Measurements from ENCODE around the gene PNMA8C.
"Not testable (repeated sequence)": the region's sequence is repeated elsewhere in the genome, so short reads cannot be mapped to it uniquely, and the experiment has no call there.

Gene PNMA8C

DNA sequence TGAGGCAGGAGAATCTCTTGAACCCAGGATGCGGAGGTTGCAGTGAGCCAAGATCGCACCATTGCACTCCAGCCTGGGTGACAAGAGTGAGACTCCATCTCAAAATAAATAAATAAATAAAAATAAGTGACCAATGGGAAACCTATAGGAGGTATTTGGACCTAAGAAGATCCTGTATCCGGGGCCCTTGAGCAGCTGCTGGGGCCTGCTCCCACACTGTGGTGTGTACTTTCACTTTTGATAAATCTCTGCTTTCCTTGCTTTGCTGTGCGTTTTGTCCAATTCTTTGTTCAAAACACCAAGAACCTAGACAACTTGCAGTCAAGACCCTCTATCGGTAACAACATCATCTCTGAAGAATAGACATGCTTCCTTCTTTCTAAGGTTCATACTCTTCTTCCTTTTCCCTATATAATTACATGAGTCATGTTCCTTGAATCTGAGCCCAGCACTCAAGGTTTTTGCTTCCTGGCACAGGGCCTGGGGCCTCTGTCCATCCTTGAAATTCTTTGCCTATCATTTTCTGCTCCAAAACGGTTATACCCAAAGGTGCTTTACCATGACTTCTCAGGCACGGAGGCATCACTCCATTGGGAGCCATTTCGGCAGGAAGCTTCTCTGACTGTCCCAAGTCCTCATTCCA is 14.2 kb upstream of the PNMA8C start:
- Histone ChIP-seq H3K9me3 (ENCODE audit: insufficient read depth, low read length) (no peaks in the 10 kb centered on the region), H3K79me2 (ENCODE audit: low read length) (no peaks in the 10 kb centered on the region), H3K4me1 (ENCODE audit: low read length) (peaks cover 10% of the 10 kb centered on the region), H2AFZ (ENCODE audit: low read depth, low read length) (no peak overlapping the region), H3K36me3 (replicated peaks; ENCODE audit: low read depth, low read length) (no peaks in the 10 kb centered on the region), H3K27me3 (ENCODE audit: low read depth, low read length) (no peaks in the 10 kb centered on the region), H3K4me2 (ENCODE audit: low read length) (no peak overlapping the region), H4K20me1 (ENCODE audit: insufficient read depth, low read length) (no peaks in the 10 kb centered on the region), H3K4me3 (ENCODE audit: low read length) (no peak overlapping the region), H3K27ac (ENCODE audit: low read length) (no peak overlapping the region), H3K9ac (ENCODE audit: low read length) (no peak overlapping the region)
- no peak for TF ChIP-seq EZH2phosphoT487 (IDR thresholded peaks at IDR 0.05; ENCODE audit: low read depth)
- TF ChIP-seq, protein P1, sequence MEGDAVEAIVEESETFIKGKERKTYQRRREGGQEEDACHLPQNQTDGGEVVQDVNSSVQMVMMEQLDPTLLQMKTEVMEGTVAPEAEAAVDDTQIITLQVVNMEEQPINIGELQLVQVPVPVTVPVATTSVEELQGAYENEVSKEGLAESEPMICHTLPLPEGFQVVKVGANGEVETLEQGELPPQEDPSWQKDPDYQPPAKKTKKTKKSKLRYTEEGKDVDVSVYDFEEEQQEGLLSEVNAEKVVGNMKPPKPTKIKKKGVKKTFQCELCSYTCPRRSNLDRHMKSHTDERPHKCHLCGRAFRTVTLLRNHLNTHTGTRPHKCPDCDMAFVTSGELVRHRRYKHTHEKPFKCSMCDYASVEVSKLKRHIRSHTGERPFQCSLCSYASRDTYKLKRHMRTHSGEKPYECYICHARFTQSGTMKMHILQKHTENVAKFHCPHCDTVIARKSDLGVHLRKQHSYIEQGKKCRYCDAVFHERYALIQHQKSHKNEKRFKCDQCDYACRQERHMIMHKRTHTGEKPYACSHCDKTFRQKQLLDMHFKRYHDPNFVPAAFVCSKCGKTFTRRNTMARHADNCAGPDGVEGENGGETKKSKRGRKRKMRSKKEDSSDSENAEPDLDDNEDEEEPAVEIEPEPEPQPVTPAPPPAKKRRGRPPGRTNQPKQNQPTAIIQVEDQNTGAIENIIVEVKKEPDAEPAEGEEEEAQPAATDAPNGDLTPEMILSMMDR (IDR thresholded peaks at IDR 0.05; ENCODE audit: low read depth, low read length), result no peak

DNA sequence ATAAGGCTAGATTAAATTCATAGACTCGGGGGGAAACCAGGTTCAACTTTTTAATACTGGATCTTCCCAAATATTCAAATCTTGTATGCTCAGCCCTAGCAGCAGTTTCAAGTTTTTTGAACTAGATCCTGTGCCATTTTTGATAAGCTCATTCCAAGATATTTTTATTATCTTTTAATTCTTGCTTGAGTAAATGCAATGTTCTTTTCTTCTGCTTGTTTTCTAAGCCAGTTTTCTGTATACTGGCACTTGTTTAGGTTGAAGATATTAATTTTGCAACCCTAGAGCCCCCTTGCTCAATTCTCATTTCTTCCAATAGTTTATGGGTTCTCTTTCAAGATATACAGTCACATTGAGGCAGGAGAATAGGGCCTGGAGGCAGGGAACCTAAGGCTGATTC is 13.1 kb upstream of the PNMA8C start:
- no peaks in the 10 kb centered on the region for H3K27me3 ChIP-seq (ENCODE audit: low read depth, low read length)
- H4K20me1 ChIP-seq (ENCODE audit: insufficient read depth, low read length), result no peaks in the 10 kb centered on the region
- no peak overlapping the region for H3K4me3 ChIP-seq (ENCODE audit: low read length)
- TF ChIP-seq, protein P1 (IDR thresholded peaks at IDR 0.05; ENCODE audit: low read depth, low read length), result no peak
- TF ChIP-seq EZH2phosphoT487 (IDR thresholded peaks at IDR 0.05; ENCODE audit: low read depth), result no peak
- no peaks in the 10 kb centered on the region for H3K9me3 ChIP-seq (ENCODE audit: insufficient read depth, low read length)
- H3K27ac ChIP-seq (ENCODE audit: low read length), result no peak overlapping the region
- H3K4me1 ChIP-seq (ENCODE audit: low read length), result peaks cover 2% of the 10 kb centered on the region
- H3K4me2 ChIP-seq (ENCODE audit: low read length), result no peak overlapping the region
- H3K79me2 ChIP-seq (ENCODE audit: low read length), result no peaks in the 10 kb centered on the region
- H3K36me3 ChIP-seq (replicated peaks; ENCODE audit: low read depth, low read length), result no peaks in the 10 kb centered on the region
- no peak overlapping the region for H3K9ac ChIP-seq (ENCODE audit: low read length)
- no peak overlapping the region for H2AFZ ChIP-seq (ENCODE audit: low read depth, low read length)

DNA sequence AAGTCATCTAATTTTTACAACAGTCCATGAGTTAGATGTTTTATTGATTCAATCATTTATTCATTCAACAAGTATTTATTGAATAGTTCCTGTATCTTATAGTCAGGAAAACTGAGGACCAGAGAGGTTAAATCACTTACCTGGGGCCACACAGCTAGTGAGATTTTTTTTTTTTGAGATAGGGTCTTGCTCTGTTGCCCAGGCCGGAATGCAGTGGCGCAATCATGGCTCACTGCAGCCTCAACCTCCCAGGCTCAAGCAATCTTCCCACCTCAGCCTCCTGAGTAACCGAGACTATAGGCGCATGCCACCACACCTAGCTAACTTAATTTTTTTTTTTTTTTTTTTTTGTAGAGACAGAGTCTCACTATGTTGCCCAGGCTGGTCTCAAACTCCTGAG is 7.0 kb upstream of the PNMA8C start:
- peaks cover 12% of the 10 kb centered on the region; the same call in 1 of the 2 replicates for H3K27me3 ChIP-seq (ENCODE audit: low read depth, low read length)
- H3K4me3 ChIP-seq (ENCODE audit: low read length); H3K79me2 ChIP-seq (ENCODE audit: low read length); H4K20me1 ChIP-seq (ENCODE audit: insufficient read depth, low read length); H3K4me2 ChIP-seq (ENCODE audit: low read length); H3K9ac ChIP-seq (ENCODE audit: low read length); H3K27ac ChIP-seq (ENCODE audit: low read length); H3K9me3 ChIP-seq (ENCODE audit: insufficient read depth, low read length); H3K36me3 ChIP-seq (replicated peaks; ENCODE audit: low read depth, low read length); H2AFZ ChIP-seq (ENCODE audit: low read depth, low read length); H3K4me1 ChIP-seq (ENCODE audit: low read length): not testable (repeated sequence)

DNA sequence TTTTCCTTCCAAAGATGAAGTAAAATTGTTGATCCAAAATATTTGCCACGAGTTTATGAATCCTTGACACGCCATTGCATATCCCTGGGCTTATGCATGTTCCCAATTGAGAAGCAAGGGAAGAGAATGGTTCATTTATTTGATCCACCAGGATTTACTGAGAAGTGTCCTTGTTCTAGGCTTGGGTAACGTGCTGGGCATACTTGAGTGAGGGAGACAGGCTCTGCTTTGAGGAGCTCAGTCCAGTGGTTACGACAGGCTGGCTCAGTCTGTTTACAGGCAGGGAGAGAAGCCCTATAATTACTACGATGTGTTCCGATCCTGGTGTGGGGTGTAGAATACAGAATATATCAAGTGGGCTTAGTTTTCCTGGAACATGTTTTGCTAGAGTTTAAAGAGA is 6.3 kb upstream of the PNMA8C start:
- Histone ChIP-seq H3K27me3 (ENCODE audit: low read depth, low read length) (peaks cover 15% of the 10 kb centered on the region; the same call in 1 of the 2 replicates), H3K4me3 (ENCODE audit: low read length) (no peak overlapping the region), H3K9ac (ENCODE audit: low read length) (no peak overlapping the region), H3K4me2 (ENCODE audit: low read length) (no peak overlapping the region), H3K79me2 (ENCODE audit: low read length) (no peaks in the 10 kb centered on the region), H3K4me1 (ENCODE audit: low read length) (peaks cover 5% of the 10 kb centered on the region; the same call in 1 of the 2 replicates), H2AFZ (ENCODE audit: low read depth, low read length) (no peak overlapping the region), H3K9me3 (ENCODE audit: insufficient read depth, low read length) (no peaks in the 10 kb centered on the region), H4K20me1 (ENCODE audit: insufficient read depth, low read length) (no peaks in the 10 kb centered on the region), H3K36me3 (replicated peaks; ENCODE audit: low read depth, low read length) (no peaks in the 10 kb centered on the region), H3K27ac (ENCODE audit: low read length) (no peak overlapping the region)
- TF ChIP-seq, protein P1 (IDR thresholded peaks at IDR 0.05; ENCODE audit: low read depth, low read length), result no peak
- TF ChIP-seq EZH2phosphoT487 (IDR thresholded peaks at IDR 0.05; ENCODE audit: low read depth), result no peak

DNA sequence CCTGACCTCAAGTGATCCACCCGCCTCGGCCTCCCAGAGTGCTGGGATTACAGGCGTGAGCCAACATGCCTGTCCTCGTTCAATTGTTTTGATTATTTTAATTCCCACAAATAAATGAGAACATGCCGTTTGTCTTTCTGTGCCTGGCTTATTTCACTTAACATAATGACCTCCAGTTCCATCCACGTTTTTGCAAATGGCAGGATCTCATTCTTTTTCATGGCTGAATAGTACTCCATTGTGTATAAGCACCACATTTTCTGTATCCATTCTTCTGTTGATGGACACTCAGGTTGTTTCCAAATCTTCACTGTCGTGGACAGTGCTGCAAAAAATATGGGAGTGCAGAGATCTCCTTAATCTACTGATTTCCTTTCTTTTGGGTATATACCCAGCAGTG is 4.7 kb upstream of the PNMA8C start:
- H3K27me3 ChIP-seq (ENCODE audit: low read depth, low read length), result peaks cover 17% of the 10 kb centered on the region; the same call in 1 of the 2 replicates
- not testable (repeated sequence) for H3K4me2 ChIP-seq (ENCODE audit: low read length); H3K79me2 ChIP-seq (ENCODE audit: low read length); H3K9ac ChIP-seq (ENCODE audit: low read length); H3K9me3 ChIP-seq (ENCODE audit: insufficient read depth, low read length); H3K4me1 ChIP-seq (ENCODE audit: low read length); H3K36me3 ChIP-seq (replicated peaks; ENCODE audit: low read depth, low read length); H2AFZ ChIP-seq (ENCODE audit: low read depth, low read length); H3K27ac ChIP-seq (ENCODE audit: low read length); H3K4me3 ChIP-seq (ENCODE audit: low read length); H4K20me1 ChIP-seq (ENCODE audit: insufficient read depth, low read length)

Data from OCI-LY3 (cell line).